Gastroesophageal sphincter (tissue), 3 donors: ENCODE results near the gene RNF182.

Experiments
- CTCF ChIP-seq, 4 experiments: fragments of 200-600 bp in 2 of 4; fragments of 450-650 bp in 2 of 4; sonication (generic) in 1 of 4; IDR thresholded peaks; one replicate each; pipeline ENCODE4 v1.5.1; 2017 to 2019; ENCODE audit warnings: antibody characterized with exemption in 4 of 4, mild to moderate bottlenecking in 2 of 4, moderate library complexity in 2 of 4
- POLR2A ChIP-seq, 2 donors: fragments of 450-650 bp; IDR thresholded peaks; one replicate each; pipeline ENCODE4 v1.6.1; 2017; ENCODE audit warnings: antibody characterized with exemption in 2 of 2, mild to moderate bottlenecking in 2 of 2, moderate library complexity in 1 of 2
- POLR2AphosphoS5 ChIP-seq: sonication (generic); formaldehyde crosslinking; IDR thresholded peaks from one replicate; pipeline ENCODE4 v1.6.1; 2017; ENCODE audit warnings: antibody characterized with exemption

- TF ChIP-seq CTCF (IDR thresholded peaks at IDR 0.05) (no peak), POLR2A (IDR thresholded peaks at IDR 0.05) (no peak), POLR2AphosphoS5 (no peak)
Measured at GRCh38 chr6:14023855-14024254, 99.1 kb downstream of the RNF182 start.
